HEK293T (cell line): ENCODE data around the gene ASIC5.
A peak's percentile ranks its signal among the peaks of the same experiment; 100 is the strongest.

Experiments used
- CTCF ChIA-PET: fragments of 350-600 bp; formaldehyde crosslinking; extraction: SDS; loops from one replicate; lab custom pipeline; 2021; ENCODE audit warnings: antibody characterized with exemption, inconsistent platforms; lab: Yijun Ruan, JAX
- POLR2A ChIA-PET: fragments of 350-600 bp; formaldehyde crosslinking; extraction: SDS; loops from one replicate; lab custom pipeline; 2020; ENCODE audit warnings: antibody characterized with exemption, inconsistent platforms; lab: Yijun Ruan, JAX
- DNase-seq: peaks from one replicate; pipeline ENCODE4 v3.0.0; 2012; ENCODE audit warnings: mixed read lengths; ENCODE audit errors: extremely low spot score
- ARNT ChIP-seq: fragments of 450-650 bp; IDR thresholded peaks from 2 replicates; pipeline ENCODE4 v1.6.1; 2017; ENCODE audit warnings: mild to moderate bottlenecking
- BHLHE40 ChIP-seq: fragments of 450-650 bp; IDR thresholded peaks from 2 replicates; pipeline ENCODE4 v1.6.1; 2016; ENCODE audit warnings: mild to moderate bottlenecking, moderate library complexity, borderline replicate concordance
- CTBP1 ChIP-seq: fragments of 450-650 bp; IDR thresholded peaks from 2 replicates; pipeline ENCODE4 v1.6.1; 2016; ENCODE audit warnings: borderline replicate concordance
- ELF4 ChIP-seq: fragments of 450-650 bp; IDR thresholded peaks from 2 replicates; pipeline ENCODE4 v1.6.1; 2017; ENCODE audit warnings: antibody characterized with exemption
- FOXA1 ChIP-seq: fragments of 450-650 bp; IDR thresholded peaks from 2 replicates; pipeline ENCODE4 v1.6.1; 2016; ENCODE audit warnings: mild to moderate bottlenecking
- FOXK2 ChIP-seq: fragments of 450-650 bp; IDR thresholded peaks from 2 replicates; pipeline ENCODE4 v1.6.1; 2016; ENCODE audit warnings: mild to moderate bottlenecking
- FOXM1 ChIP-seq: fragments of 450-650 bp; IDR thresholded peaks from 2 replicates; pipeline ENCODE4 v1.6.1; 2017; ENCODE audit warnings: mild to moderate bottlenecking, borderline replicate concordance
- HDGF ChIP-seq: fragments of 450-650 bp; IDR thresholded peaks from 2 replicates; pipeline ENCODE4 v1.6.1; 2017; ENCODE audit warnings: antibody characterized with exemption, borderline replicate concordance
- L3MBTL2 ChIP-seq: fragments of 450-650 bp; conservative IDR thresholded peaks from 2 replicates; pipeline ENCODE4 v1.6.1; 2016; ENCODE audit warnings: mild to moderate bottlenecking
- LEF1 ChIP-seq: fragments of 450-650 bp; IDR thresholded peaks from 2 replicates; pipeline ENCODE4 v1.6.1; 2017; ENCODE audit warnings: mild to moderate bottlenecking, borderline replicate concordance
- NFRKB ChIP-seq: fragments of 450-650 bp; IDR thresholded peaks from 2 replicates; pipeline ENCODE4 v1.6.1; 2016; ENCODE audit warnings: mild to moderate bottlenecking, moderate library complexity
- SP1 ChIP-seq: fragments of 450-650 bp; IDR thresholded peaks from 2 replicates; pipeline ENCODE4 v1.6.1; 2017
- SUZ12 ChIP-seq: fragments of 450-650 bp; IDR thresholded peaks from 2 replicates; pipeline ENCODE4 v1.6.1; 2016; ENCODE audit warnings: mild to moderate bottlenecking
- TARDBP ChIP-seq: fragments of 450-650 bp; IDR thresholded peaks from 2 replicates; pipeline ENCODE4 v1.6.1; 2016
- ZNF384 ChIP-seq: fragments of 450-650 bp; IDR thresholded peaks from 2 replicates; pipeline ENCODE4 v1.6.1; 2016
- TF ChIP-seq, protein P1 (sequence below): fragments of 450-650 bp; IDR thresholded peaks from 2 replicates; pipeline ENCODE4 v1.6.1; 2016

ASIC5 gene

DNA sequence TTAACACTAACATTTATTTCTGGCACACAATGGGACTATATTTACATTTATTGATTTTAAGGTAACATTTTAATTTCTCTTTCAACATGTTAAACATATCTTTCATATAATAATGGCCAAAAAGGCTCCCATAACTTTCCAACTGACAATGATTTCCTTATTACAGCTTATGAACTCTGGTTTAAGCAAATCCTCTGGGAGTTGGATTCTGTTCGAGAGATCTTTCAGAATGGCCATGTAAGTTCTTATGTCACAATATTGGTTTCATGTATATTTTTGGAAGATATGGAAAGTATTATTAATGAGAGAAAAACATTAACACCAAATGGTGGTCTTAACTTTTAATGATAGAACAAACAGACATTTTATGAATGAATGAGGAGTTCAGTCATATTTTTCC lies 41.5 kb upstream of the ASIC5 start:
- CTCF ChIA-PET = interaction anchor here (1.2 to 1.3 kb wide), 2 partner anchors 9 to 46 kb away, joined by 3 read pairs; no protein-coding TSS in a partner anchor
- DNase-seq = no peak
- POLR2A ChIA-PET = no interaction called here
- no peak for TF ChIP-seq L3MBTL2
- TF ChIP-seq, protein P1, sequence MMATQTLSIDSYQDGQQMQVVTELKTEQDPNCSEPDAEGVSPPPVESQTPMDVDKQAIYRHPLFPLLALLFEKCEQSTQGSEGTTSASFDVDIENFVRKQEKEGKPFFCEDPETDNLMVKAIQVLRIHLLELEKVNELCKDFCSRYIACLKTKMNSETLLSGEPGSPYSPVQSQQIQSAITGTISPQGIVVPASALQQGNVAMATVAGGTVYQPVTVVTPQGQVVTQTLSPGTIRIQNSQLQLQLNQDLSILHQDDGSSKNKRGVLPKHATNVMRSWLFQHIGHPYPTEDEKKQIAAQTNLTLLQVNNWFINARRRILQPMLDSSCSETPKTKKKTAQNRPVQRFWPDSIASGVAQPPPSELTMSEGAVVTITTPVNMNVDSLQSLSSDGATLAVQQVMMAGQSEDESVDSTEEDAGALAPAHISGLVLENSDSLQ = no peak

DNA sequence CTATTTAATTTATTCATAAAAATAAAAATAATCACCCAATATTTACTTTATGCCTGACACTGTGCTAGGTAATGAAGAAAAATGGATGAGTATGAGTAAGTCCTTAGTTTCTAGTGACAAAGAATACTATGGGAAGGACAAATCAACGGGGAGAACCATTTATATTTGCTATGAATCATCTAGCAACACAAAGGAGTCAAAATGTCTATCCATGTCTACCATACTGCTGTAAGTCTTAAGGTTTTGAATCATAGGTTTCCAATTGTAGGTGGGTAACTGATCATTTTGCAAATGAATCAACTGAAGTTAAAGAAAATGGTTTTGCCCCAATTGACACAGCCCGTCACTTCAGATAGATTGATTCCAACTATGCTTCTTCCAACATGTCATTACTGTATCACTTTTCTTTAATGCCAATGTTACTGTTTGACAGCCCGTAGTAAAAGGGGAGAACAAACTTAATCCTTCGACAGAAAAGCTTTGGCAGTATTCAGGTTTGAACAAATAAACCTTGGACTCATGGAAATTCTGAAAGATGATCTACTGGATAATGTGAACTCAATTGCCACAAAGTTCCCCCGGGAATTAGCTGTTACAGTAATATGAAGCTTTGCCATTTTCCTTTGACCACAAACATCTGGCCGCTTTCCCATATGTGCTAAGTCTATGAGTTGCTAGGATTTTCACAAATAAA lies 40.6 kb upstream of the ASIC5 start:
- TF ChIP-seq ARNT (no peak), ZNF384 (no peak)
- TF ChIP-seq, protein P1 = peak; percentile 25; the same call in 1 of the 2 replicates
- ChIA-PET POLR2A (no interaction called here), CTCF (interaction anchor here (0.7 to 1.3 kb wide), 3 partner anchors 8 to 46 kb away, joined by 3 to 9 read pairs (median 3); no protein-coding TSS in a partner anchor)
- no peak for DNase-seq

DNA sequence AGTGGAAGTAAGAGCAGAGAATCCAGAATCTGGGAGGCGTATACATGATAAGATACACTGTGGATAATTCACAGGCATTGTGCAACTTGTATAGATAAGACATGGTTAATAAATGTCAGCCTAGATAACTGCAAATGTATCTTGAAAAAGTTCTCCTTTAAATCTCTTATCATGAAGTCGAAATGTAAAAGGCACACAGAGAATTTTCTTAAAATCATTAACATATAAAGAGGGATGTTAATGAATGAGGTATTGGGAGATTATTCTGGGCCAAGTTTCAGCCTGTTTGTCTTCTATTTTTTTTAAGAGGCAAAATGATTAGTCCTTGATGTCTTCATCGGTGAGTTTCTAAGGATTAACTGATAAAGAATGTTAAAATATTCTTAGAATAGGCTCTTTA lies 38.3 kb upstream of the ASIC5 start:
- TF ChIP-seq ARNT (no peak), TARDBP (no peak), FOXM1 (no peak), LEF1 (no peak), FOXA1 (no peak), ELF4 (no peak), L3MBTL2 (no peak), BHLHE40 (no peak), FOXK2 (no peak), SP1 (no peak), HDGF (no peak)
- TF ChIP-seq, protein P1 = no peak
- POLR2A ChIA-PET = no interaction called here
- CTCF ChIA-PET = no interaction called here

DNA sequence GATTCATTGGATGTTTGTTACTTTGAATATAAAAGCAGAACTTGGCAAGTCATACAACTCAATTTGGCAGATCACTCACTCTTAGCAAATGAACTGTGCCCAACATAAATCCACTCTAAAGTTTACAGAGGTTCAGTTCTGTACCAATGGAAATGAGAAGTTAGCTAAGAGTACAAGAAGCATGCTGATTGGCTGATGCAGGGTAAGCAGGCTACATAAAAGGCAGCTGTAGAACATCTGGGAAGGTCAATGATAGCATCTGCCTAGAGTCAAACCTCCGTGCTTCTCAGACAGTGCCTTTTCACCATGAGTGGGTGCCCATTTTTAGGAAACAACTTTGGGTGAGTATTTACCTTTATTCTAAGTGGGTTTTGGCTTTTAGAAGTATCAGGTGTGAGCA lies 37.4 kb upstream of the ASIC5 start, which contains the start of gene TDO2:
Gene TDO2, plus strand, starts transcription at position 244 of the 400 bp plus-strand sequence. Its CDS starts 63 bp downstream, at position 307.
- no peak for DNase-seq
- ChIA-PET POLR2A (no interaction called here), CTCF (no interaction called here)
- TF ChIP-seq ARNT = no peak
- TF ChIP-seq NFRKB = no peak
- TF ChIP-seq FOXK2 = no peak
- TF ChIP-seq SUZ12 = no peak
- TF ChIP-seq ELF4 = no peak
- no peak for TF ChIP-seq L3MBTL2
- TF ChIP-seq FOXA1 = no peak

More for the DNA sequence above, 38.3 kb upstream of the ASIC5 start:
- no peak for DNase-seq

DNA sequence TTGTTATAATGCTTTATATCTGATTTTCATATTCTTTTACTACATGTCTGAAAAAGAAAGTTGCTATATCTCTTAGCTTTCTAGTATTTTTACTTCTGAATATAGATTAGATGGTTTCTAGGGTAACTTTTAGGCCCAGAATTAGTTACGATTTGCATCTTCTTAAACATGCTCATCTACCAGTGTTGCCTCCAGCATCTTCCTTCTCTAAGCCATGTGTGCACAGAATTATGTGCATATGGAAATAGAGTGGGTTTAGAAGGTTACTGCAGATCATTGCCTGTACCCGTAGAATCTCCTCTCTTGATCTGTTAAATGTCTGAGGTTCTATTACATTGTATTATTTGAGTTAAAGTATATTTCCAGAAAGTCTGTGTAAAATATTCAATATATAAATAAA lies 34.9 kb upstream of the ASIC5 start:
- ChIA-PET POLR2A (no interaction called here), CTCF (no interaction called here)
- no peak for DNase-seq
- TF ChIP-seq HDGF (no peak), TARDBP (no peak), FOXA1 (no peak), L3MBTL2 (no peak), ARNT (no peak), LEF1 (no peak), FOXM1 (no peak), CTBP1 (no peak), ELF4 (no peak), NFRKB (no peak), FOXK2 (no peak), SUZ12 (no peak), SP1 (no peak), BHLHE40 (no peak), ZNF384 (no peak)
- TF ChIP-seq, protein P1 = no peak

DNA sequence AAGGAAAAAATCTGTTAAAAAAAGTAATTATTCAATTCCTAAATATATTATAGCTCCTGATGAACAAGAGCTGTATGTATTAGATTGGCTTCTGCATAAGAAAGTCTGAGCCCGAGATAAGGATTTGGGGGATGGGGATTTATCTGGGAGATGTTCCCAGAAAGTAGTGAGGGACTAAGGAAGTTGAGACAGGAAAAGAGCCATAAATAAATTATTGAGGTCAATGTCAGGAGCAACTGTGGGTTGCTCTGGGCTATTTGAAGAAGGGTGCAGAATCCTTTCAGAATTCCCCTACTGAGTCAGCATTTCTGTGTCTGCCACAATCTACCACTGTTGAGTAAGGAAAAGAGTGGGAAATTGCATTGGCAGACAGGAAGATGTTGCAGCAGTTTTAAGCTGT lies 34.3 kb upstream of the ASIC5 start:
- DNase-seq = no peak
- POLR2A ChIA-PET = no interaction called here
- CTCF ChIA-PET = no interaction called here
- TF ChIP-seq FOXA1 = no peak
- no peak for TF ChIP-seq ZNF384
- no peak for TF ChIP-seq NFRKB
- TF ChIP-seq FOXK2 = no peak
- TF ChIP-seq FOXM1 = no peak
- TF ChIP-seq HDGF = no peak
- TF ChIP-seq L3MBTL2 = no peak
- no peak for TF ChIP-seq SP1
- no peak for TF ChIP-seq CTBP1
- no peak for TF ChIP-seq ARNT
- no peak for TF ChIP-seq LEF1
- TF ChIP-seq SUZ12 = no peak
- TF ChIP-seq TARDBP = no peak
